Breast epithelium (tissue), 4 donors: Measurements from ENCODE around the gene MT1G. TPM values are rescaled to one million over a fixed set of nuclear protein-coding genes. Genes with fewer than 3 reads are reported as not detected.

Experiments used
- DNase-seq, 2 donors: peaks; one replicate each; pipeline ENCODE4 v3.0.0-alpha.2; 2019; ENCODE audit warnings: low spot score in 2 of 2
- H3K27ac ChIP-seq, 2 donors: fragments of 200-600 bp; sonication (generic) in 1 of 2; one replicate each; pipeline ENCODE4 v1.5.1; 2016 to 2019; ENCODE audit warnings: mild to moderate bottlenecking in 1 of 2
- H3K27me3 ChIP-seq, 2 donors: fragments of 200-600 bp; sonication (generic) in 1 of 2; one replicate each; pipeline versions ENCODE4 v1.5.1 to v1.6.0; 2017 to 2019; ENCODE audit warnings: control low read depth in 1 of 2, mild to moderate bottlenecking in 1 of 2
- H3K36me3 ChIP-seq: fragments of 200-600 bp; one replicate; pipeline ENCODE4 v1.5.1; 2019
- H3K4me1 ChIP-seq, 2 donors: fragments of 200-600 bp; sonication (generic); one replicate each; pipeline ENCODE4 v1.5.1; 2016 to 2019; ENCODE audit warnings: control low read depth in 1 of 2
- H3K4me3 ChIP-seq, 3 donors: fragments of 200-600 bp; sonication (generic); 1 replicate in 2 of 3; 2 replicates in 1 of 3; pipeline ENCODE4 v1.5.1; 2016 to 2019; ENCODE audit warnings: mild to moderate bottlenecking in 3 of 3, moderate library complexity in 2 of 3
- H3K9me3 ChIP-seq, 2 donors: fragments of 200-600 bp; sonication (generic) in 1 of 2; one replicate each; pipeline ENCODE4 v1.5.1; 2016 to 2019; ENCODE audit warnings: control low read depth in 1 of 2
- CTCF ChIP-seq, 3 donors: fragments of 450-650 bp; IDR thresholded peaks; one replicate each; pipeline ENCODE4 v1.5.1; 2016 to 2017; ENCODE audit warnings: antibody characterized with exemption in 3 of 3, mild to moderate bottlenecking in 3 of 3, moderate library complexity in 3 of 3
- POLR2A ChIP-seq: fragments of 450-650 bp; IDR thresholded peaks from one replicate; pipeline ENCODE4 v1.6.1; 2016; ENCODE audit warnings: antibody characterized with exemption, mild to moderate bottlenecking, moderate library complexity
- POLR2AphosphoS5 ChIP-seq, 3 donors: sonication (generic); formaldehyde crosslinking; IDR thresholded peaks; one replicate each; pipeline ENCODE4 v1.6.1; 2017; ENCODE audit warnings: antibody characterized with exemption in 3 of 3
- intact Hi-C: fragments of 100-400 bp; cut with DNase I; formaldehyde crosslinking; loops from one replicate; pipeline ENCODE4 v1.15.1; 2023; ENCODE audit warnings: low total_unique reads
- total RNA-seq, 3 donors: library from RNA; depleted of rRNA; stranded (reverse); fragments of >200 nt; gene quantifications; one replicate each; pipeline ENCODE4 v1.1.0, GENCODE V29; 2016

MT1G gene
- total RNA-seq, 3 donors from 2014 or later: 20.0 to 224 (median 48.3) TPM

GRCh38 chr16:56649820-56650219, 18.0 kb downstream of the MT1G start:
- intact Hi-C loops: no loop called here

GRCh38 chr16:56649271-56649670, 18.6 kb downstream of the MT1G start:
- H3K9me3 ChIP-seq: no peaks in the 10 kb centered on the region
- no peak overlapping the region for H3K27ac ChIP-seq
- TF ChIP-seq CTCF (IDR thresholded peaks at IDR 0.05): no peak
- TF ChIP-seq POLR2A: no peak
- no peak for TF ChIP-seq POLR2AphosphoS5 (IDR thresholded peaks at IDR 0.05)
- no peaks in the 10 kb centered on the region for H3K4me1 ChIP-seq
- no peak for DNase-seq
- intact Hi-C loops: no loop called here
- H3K4me3 ChIP-seq: no peak overlapping the region
- H3K36me3 ChIP-seq: no peaks in the 10 kb centered on the region
- no peaks in the 10 kb centered on the region for H3K27me3 ChIP-seq

More at GRCh38 chr16:56649820-56650219, 18.0 kb downstream of the MT1G start:
- Histone ChIP-seq H3K36me3 (no peaks in the 10 kb centered on the region), H3K27ac (no peak overlapping the region), H3K4me3 (no peak overlapping the region), H3K27me3 (no peaks in the 10 kb centered on the region), H3K9me3 (no peaks in the 10 kb centered on the region), H3K4me1 (no peaks in the 10 kb centered on the region)
- DNase-seq: no peak
- no peak for TF ChIP-seq POLR2AphosphoS5 (IDR thresholded peaks at IDR 0.05)
- no peak for TF ChIP-seq CTCF (IDR thresholded peaks at IDR 0.05)
- TF ChIP-seq POLR2A: no peak

GRCh38 chr16:56647641-56648431, 20.0 kb downstream of the MT1G start:
- intact Hi-C loops: no loop called here
- Histone ChIP-seq H3K36me3 (no peaks in the 10 kb centered on the region), H3K27ac (no peak overlapping the region), H3K4me3 (no peak overlapping the region), H3K4me1 (no peaks in the 10 kb centered on the region), H3K27me3 (no peaks in the 10 kb centered on the region), H3K9me3 (no peaks in the 10 kb centered on the region)
- TF ChIP-seq CTCF (IDR thresholded peaks at IDR 0.05): no peak
- no peak for TF ChIP-seq POLR2A
- no peak for TF ChIP-seq POLR2AphosphoS5 (IDR thresholded peaks at IDR 0.05)
- DNase-seq: no peak

GRCh38 chr16:56645838-56646237, 22.0 kb downstream of the MT1G start:
- TF ChIP-seq POLR2AphosphoS5 (IDR thresholded peaks at IDR 0.05) (no peak), CTCF (IDR thresholded peaks at IDR 0.05) (no peak), POLR2A (no peak)
- Histone ChIP-seq H3K27ac (no peak overlapping the region), H3K4me1 (no peaks in the 10 kb centered on the region), H3K4me3 (no peak overlapping the region), H3K9me3 (no peaks in the 10 kb centered on the region), H3K36me3 (no peaks in the 10 kb centered on the region), H3K27me3 (no peaks in the 10 kb centered on the region)
- no peak for DNase-seq
- intact Hi-C loops: no loop called here

- intact Hi-C loops: no loop called here
- Histone ChIP-seq H3K27me3 (no peaks in the 10 kb centered on the region), H3K4me3 (no peak overlapping the region), H3K36me3 (no peaks in the 10 kb centered on the region), H3K27ac (no peak overlapping the region), H3K4me1 (no peaks in the 10 kb centered on the region), H3K9me3 (no peaks in the 10 kb centered on the region)
- no peak for DNase-seq
- TF ChIP-seq CTCF (IDR thresholded peaks at IDR 0.05) (no peak), POLR2A (no peak), POLR2AphosphoS5 (IDR thresholded peaks at IDR 0.05) (no peak)
These were observed 22.6 kb downstream of the MT1G start for GRCh38 chr16:56645311-56645710.
